ENCODE results near the gene SAE1. TPM values are rescaled to one million over a fixed set of nuclear protein-coding genes. Genes with fewer than 3 reads are reported as not detected.
A peak's percentile ranks its signal among the peaks of the same experiment; 100 is the strongest.

Gene SAE1
- polyA plus RNA-seq, 1 experiment = 138 TPM

DNA sequence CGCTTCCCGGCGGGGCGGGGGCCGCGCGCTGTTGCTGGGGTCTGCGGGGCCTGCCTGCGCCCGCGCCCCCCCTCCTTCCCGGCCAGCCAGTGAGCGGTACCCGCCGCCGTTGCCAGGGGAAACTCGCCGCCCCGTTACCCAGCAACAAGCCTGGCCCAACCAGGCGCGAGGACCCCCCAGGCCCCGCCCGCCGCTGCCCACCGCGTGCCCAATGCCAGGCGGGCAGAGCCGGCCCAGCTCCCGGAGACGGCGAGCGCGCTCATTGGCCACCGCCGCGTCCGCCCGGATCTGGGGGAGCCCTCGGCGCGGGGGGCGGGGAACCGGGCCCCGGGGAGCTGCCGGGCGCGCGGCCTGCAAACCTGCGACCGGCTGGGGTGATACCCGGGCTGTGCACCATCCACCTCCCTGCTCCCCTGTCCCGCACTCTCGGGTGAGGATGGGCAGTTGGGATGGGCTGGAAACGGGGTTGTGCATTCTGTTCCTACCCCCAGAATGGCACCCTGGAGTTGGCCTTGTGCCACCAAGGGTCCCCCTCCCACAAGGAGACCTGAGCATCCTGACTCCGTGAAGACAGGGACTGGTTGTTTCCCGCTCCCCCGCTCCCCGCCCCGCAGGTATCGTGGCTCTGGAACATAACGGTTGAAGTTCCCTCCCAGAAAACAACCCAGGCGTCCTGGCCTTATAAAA, 109.1 kb downstream of the SAE1 start:
- CTCF ChIA-PET = interaction anchor here (1.0 kb wide), 1 partner anchor 91 kb away, joined by 3 read pairs; no protein-coding TSS in a partner anchor
- POLR2A ChIA-PET = interaction anchor here (0.6 to 1.6 kb wide), 2 partner anchors 14 to 34 kb away, joined by 6 to 7 read pairs; no protein-coding TSS in a partner anchor
- Histone ChIP-seq H3K27me3 (ENCODE audit: control insufficient read depth, insufficient read depth, low read length) (no peaks in the 10 kb centered on the region), H3K4me3 (ENCODE audit: low read depth, low read length) (peak overlapping the region; percentile 29), H3K36me3 (ENCODE audit: control insufficient read depth, insufficient read depth, low read length) (no peaks in the 10 kb centered on the region)
- no peak for TF ChIP-seq CTCF (IDR thresholded peaks at IDR 0.05; ENCODE audit: insufficient read depth, low read depth, low read length)
- DNase-seq (ENCODE audit: low read depth) = no peak

GRCh38 chr19:47240556-47240955, 109.9 kb downstream of the SAE1 start:
- ChIA-PET CTCF (no interaction called here), POLR2A (no interaction called here)
- no peak for TF ChIP-seq CTCF (IDR thresholded peaks at IDR 0.05; ENCODE audit: insufficient read depth, low read depth, low read length)
- Histone ChIP-seq H3K36me3 (ENCODE audit: control insufficient read depth, insufficient read depth, low read length) (no peaks in the 10 kb centered on the region), H3K27me3 (ENCODE audit: control insufficient read depth, insufficient read depth, low read length) (no peaks in the 10 kb centered on the region), H3K4me3 (ENCODE audit: low read depth, low read length) (no peak overlapping the region)
- DNase-seq (ENCODE audit: low read depth) = no peak

DNA sequence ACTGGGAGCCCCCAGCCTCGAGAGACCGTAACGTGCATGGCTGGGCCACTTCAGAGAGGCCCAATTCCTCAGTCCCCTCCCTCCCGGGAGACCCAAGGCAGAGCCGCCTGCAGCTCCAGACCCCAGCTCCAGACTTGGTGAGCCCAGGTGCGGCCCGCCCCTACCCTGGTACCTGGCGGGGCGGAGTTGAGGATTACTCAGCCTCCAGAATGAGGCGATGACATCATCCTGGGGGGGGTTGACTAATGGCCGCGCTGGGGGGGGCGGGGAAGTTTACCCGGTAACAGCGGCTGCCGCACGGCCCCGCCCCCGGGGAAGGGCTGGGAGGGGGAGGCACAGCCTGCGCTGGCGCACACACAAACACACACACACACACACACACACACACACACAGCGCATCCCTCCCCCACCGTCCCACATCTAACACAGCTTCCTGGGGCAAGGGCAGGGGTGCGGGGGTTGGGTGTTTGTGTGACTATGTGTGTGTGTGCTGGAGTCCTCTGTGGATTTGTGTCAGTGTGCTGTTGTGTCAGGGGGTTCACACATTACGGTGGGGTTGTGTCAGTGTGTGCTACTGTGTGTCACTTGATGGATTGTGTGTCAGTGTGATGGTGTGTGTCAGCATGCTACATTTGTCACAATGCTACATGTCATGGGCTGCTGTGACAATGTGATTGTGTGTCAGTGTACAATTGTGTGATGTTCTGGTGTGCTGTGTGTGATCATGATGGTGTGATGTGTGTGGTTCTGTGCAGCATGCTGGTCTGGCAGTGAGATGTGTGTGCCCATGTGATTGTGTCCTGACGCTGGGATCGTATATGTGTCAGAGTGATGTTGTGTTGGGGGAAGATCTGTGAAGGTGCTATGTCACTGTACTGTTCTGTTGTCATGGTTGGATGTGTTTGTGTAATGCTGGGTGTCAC, 110.6 kb downstream of the SAE1 start:
- no peak overlapping the region for H3K4me3 ChIP-seq (ENCODE audit: low read depth, low read length)

DNA sequence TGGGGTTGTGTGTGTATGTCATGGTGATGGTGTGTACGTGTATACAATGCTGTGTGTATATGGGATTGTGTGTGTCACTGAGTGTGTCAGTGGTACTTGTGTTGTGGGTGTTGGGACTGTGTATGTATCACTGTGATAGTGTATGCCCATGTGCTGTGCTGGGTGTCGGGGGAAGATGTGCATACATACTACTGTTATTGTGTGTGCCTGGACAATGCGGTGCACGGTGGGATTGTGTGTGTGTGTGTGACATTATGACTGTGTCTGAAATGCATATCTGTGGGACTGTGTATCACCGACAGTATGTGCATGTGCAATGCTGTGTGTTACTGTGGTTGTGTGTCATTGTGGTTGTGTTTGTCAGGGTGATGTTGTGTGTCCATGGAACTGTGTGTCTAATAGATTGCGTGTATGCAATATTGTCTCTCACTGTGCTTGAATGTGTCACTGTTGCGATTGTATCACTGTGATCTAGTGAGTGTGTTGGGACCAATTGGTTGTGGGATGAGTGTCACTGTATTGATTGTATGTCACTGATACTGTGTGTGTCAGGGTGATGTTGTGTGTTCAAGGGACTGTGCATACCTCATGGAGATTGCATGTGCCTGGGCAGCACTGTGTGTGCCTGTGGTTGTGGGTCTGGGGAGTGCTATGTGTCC, 111.4 kb downstream of the SAE1 start:
- no peak overlapping the region for H3K4me3 ChIP-seq (ENCODE audit: low read depth, low read length)
- POLR2A ChIA-PET = no interaction called here
- CTCF ChIA-PET = interaction anchor here (1.1 to 7.1 kb wide), 2 partner anchors 17 to 90 kb away, joined by 4 to 339 read pairs; no protein-coding TSS in a partner anchor
- TF ChIP-seq CTCF (IDR thresholded peaks at IDR 0.05; ENCODE audit: insufficient read depth, low read depth, low read length) = no peak
- no peak for DNase-seq (ENCODE audit: low read depth)
- no peaks in the 10 kb centered on the region for H3K36me3 ChIP-seq (ENCODE audit: control insufficient read depth, insufficient read depth, low read length)
- no peaks in the 10 kb centered on the region for H3K27me3 ChIP-seq (ENCODE audit: control insufficient read depth, insufficient read depth, low read length)

More for the DNA sequence above, 110.6 kb downstream of the SAE1 start:
- ChIA-PET POLR2A (no interaction called here), CTCF (no interaction called here)
- no peak for TF ChIP-seq CTCF (IDR thresholded peaks at IDR 0.05; ENCODE audit: insufficient read depth, low read depth, low read length)
- DNase-seq (ENCODE audit: low read depth) = no peak
- no peaks in the 10 kb centered on the region for H3K27me3 ChIP-seq (ENCODE audit: control insufficient read depth, insufficient read depth, low read length)
- no peaks in the 10 kb centered on the region for H3K36me3 ChIP-seq (ENCODE audit: control insufficient read depth, insufficient read depth, low read length)

Data from BJ (cell line).